Activated T-cell treated with anti-CD3 and anti-CD28 coated beads, Interleukin-2, amount 50 U/mL, for 1 hour (primary cell): Measurements from ENCODE around the gene EIF1B.

Experiments used
- DNase-seq: peaks from one replicate; pipeline ENCODE4 v3.0.0-alpha.2; 2020

The EIF1B gene

GRCh38 chr3:40355410-40355809 lies 45.9 kb downstream of the EIF1B start:
- DNase-seq, result no peak

- no peak for DNase-seq
Observed at GRCh38 chr3:40358454-40358853, 48.9 kb downstream of the EIF1B start.
